ENCODE measurements around the gene CDH4.

The CDH4 gene

DNA sequence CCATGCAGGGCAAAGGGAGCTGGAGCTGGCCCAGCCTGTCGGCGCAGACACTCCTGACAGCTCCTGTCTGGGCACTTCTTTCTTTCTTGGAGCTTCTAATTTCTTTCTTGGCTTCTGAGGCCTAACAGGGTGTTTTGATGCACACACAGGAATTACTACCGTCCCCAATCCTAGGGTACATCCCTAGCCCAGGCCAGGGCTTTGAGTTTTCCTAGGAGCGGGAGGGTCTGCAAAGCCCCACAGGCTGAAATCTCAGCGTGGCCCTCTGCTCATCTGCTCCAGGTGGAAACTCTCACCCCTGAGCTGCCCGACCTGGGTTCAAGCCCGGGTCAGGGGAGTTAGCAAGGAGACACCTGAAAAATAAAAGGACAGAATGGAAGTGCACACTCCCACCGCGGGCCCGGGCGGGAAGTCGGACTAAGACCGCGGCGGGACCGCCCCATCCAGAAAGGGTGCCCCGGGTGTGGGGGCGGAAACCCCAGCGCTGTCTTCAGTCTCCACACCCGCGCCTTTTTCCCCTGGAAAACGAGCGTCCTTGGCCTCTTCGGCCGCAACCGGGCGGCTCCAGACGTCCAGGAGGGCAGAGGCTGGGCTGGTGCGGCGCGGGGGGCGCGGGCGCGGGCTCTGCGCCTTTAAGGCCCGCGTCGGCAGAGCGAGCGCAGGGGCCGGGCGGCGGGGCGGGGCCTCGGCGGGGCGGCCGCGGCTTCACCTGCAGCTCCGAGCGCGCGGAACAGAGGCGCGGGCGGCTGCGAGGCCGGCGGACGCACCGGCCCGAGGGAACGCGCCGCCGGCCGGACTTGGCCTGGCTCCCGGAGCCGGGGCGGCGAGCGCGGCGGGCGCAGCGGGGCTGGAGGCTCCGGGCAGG, at the start of gene CDH4:
CDH4 (plus strand) TSS at position 733 of the 865 bp plus-strand sequence.
- no peak for DNase-seq

DNA sequence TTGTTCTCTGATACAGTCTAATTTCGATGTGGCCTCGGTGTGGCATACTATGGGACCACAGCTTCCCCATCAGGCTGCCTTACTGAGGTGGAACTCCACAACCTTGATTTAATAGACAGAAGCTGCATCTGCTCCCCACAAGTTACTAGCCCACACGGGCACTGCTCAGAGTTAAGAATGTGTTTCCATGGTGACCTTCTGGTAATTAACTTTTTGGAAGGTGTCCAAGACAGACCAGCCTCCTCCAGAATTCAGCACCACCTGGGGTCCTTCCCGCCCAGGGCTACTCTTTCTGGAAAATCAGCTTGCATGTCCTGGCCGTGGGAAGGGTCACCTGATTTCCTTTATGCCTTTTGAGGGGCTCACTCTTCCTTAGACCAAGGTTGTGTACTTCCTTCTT, 48.7 kb upstream of the CDH4 start:
- DNase-seq, result no peak

DNA sequence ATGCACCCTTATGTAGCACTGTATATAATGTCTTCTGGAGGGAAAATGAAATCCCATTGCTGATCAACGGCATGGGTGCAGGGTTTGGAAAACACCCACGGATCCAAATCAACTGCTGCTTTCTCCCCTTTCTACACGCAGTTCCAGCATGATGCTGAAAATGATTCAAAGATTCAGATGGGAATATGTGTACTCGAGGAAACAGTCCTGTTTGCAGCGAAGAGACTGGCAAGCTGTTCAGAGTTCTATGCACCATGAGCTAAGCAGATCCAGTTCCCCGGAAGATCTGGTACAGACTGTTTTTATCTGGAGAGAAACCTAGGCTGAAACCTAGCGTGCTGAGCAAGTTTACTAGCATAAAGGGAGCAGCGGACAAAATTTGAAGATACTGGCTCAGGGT, 47.9 kb upstream of the CDH4 start:
- no peak for DNase-seq

DNA sequence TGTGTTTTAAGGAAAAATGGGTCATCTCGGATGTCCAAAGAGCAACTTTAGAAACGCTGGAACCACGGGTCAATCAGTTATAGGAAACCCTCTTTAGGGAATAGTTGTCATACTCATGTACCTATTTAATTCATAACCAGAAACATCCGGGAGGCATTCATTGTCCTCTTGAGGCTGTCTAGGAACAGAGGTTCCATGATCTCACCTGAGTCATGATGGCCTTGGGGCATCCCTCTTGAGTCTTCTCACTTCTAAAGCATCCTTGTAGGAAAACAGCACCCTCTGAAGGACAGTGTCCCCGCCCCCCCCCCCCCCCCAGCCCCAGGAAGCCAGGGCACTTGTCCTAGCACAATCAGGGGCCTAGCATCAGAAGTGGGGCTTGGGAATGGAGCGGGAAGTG, 46.3 kb upstream of the CDH4 start:
- DNase-seq, result no peak

DNA sequence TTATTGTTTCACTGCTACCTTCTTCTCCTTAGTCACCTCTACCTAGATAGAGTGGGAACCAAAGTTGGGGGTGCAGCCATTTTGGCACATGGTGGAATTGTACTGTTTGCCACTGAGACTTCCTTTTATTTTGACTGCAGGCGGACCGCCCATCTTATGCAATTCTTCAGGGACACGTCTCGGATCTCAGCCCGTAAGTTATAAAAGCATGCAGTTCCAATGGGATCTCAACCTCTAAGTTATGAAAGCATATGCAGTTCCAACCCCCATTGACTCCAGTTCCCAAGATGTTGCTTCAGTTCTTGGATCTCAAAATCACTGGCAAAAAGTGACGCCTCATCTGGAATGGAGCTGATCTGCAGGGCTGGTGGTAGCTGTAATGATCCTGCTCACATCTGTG, 41.2 kb upstream of the CDH4 start:
- DNase-seq, result no peak

DNA sequence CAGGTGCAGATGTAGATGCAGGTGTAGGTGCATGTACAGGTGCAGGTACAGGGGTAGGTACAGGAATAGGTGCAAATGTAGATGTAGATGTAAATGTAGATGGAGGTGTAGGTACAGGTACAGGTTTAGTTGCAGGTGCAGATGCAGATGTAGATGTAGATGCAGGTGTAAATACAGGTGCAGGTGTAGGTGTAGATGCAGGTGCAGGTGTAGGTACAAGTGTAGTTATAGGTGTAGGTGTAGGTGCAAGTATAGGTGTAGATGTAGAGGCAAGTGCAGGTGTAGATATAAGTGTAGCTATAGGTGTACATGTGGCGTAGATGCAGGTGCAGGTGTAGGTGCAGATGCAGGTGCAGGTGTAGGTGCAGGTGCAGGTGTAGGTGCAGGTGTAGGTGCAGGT, 34.2 kb upstream of the CDH4 start:
- no peak for DNase-seq

DNA sequence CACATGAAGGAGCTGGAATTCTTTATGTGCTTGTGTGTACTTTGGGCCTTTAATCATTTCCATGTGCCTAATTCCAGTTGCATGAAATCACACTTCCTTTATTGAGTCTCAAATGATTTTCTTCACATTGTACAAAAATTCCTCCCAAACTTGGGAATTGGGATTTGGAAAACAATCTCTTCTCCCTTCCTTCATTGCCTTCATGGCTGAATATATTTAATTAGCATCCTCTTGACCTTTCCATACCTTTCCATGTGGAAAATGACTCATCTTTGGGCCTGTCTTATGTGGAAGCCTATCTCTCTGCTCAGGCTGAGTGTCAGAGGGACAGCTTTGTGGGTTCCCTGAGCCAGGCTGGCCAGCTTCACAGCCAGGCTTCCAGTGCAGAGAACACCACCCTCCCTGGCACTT, 33.0 kb upstream of the CDH4 start:
- DNase-seq, result no peak

DNA sequence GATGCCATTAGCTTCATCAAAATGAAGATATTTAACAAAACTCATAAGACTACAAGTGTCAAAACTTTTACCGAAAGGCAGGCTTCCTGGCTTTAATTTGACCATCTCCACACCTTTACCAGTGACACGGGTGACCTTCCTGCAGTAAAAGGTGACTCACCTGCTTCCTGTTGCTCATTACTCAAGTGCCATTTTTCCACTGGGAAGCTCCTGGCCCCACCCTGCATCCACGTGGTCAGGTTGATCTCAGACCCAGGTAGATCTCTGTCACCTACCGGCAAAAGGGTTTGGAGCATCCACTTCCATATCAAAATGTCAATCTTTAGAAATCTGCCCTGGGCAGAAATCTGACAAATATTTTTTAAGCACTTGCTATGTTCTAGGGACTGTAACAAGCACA, 31.9 kb upstream of the CDH4 start:
- no peak for DNase-seq

DNA sequence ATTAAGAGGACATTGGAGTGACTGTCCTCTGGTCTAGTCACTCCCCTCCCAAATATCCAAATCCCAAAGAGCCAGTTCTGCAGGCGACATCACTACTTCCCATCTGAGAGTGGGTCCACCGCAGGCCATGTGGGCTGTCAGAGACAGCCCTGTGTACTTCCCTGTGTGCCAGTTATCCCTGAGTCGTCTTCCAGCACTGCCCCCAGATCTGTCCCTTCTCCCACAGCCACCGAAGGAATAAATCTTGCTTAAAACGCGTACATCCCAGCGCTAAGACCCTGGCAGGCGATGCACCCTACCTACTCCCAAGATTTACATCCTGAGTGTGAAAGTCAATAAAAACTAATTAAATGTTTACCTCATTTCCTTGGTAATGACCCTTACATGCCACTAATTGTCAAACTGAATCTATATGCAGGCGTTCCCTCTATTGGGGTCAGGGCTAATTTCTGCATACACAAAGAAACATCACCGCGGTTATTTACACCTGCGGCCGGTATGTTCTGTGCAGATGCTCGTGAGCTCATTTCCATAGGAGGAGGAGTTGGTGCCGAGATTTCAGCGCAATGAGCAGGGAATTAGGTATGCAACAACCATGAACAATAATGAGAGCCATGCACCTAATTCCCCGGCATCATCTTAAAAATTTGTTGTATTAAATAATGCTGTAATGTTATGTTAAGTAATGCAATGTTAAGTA, 31.3 kb upstream of the CDH4 start:
- DNase-seq, result no peak

DNA sequence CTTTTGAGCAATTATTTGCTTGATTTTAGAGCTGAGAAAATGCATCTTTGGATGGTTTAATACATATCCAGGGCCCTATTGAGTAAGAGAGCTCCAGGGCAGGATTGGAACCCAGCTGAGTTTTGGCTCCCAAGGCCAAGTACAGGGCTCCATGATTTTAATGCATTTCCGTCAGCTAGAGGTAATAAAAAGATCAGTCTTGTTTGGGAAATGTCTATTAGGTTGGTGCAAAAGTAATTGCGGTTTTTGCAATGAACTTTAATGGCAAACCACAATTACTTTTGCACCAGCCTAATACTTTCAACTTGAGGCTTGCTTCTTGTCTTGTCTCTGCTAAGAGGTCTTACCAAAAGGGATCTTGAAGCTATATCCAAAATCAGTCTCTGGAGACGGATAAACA, 29.4 kb upstream of the CDH4 start:
- DNase-seq, result no peak

DNA sequence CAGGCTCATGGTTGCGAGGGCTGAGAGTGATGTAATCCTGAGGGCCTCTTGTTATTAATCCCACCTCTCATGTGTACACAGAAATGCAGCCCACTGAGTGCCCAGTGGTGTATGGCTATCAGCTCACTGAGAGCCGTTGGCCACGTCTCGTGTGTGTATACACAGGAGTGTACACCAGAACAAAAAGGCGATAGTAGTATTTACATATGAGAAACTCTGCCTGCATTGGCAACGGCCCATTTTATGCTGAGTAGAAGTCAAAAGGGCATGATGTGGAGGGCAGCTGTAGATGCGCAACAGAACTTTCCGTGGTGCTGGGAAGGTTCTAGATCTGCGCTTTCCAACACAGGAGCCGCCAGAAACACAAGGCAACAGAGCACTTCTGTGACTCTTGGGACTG, 28.9 kb upstream of the CDH4 start:
- no peak for DNase-seq

DNA sequence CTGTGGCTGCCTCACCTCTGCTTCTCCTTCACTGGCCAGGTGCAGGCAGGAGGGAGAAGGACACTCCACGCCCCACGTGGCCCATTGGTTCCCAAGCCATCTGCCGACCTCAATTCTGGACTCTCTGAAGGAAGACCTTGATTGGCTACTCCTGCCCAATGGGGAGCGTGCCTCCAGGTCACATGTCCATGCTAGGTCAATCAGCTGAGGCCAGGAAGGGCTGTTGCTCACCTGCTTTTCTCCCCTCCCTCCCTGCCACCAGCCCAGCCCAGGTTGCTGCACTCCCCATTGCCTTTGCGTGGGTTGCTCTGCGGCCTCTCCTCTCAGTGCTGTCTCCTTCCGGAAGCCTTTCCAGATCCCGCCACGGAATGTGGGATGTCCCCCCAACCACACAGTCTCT, 21.9 kb upstream of the CDH4 start:
- DNase-seq, result no peak

DNA sequence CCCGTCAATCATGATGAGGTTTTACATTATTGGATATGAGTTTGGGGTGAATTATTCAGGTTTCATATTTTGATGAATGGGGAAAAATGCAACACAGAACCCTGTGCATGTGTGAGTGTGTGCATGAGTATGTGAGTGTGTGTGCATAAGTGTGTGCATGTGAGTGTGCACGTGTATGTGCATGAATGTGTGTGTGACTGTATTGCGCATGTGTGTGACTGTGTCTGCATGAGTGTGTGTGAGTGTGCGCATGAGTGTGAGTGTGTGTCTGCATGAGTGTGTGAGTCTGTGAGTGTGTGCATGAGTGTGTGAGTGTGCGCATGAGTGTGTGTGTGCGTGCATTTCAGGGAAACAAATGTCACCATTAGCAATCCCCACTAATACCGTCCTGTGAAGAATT, 18.5 kb upstream of the CDH4 start:
- no peak for DNase-seq

DNA sequence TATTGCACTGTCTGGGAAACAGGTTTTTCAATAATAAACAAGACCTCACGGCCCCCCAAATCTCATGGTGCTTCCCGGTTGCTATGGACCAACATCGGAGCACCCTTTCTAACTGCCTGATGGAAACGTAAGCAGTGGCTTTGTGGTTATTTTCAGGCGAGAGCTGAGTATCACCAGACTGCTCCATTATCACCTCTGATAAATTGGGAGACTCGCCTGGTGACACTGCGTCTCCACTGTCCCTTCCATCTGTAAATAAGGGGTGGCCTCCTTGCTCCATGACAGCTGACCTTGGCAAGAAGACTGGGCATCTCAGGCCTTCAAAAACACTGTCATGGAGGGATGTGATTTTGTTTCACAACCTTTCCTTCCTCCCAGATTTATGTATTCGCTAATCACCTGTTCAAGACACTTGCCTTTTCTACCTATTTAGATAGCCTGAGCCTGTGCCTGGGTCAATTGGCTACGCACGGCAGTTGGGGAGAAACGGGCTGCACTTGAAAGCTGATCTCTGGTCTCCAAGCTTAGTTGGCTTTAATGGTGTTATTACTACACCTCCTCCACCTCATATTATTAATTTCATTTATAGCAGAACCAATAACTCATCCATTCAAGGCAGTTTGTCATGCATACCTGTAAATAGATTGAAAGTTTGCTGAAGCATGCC, 17.7 kb upstream of the CDH4 start:
- no peak for DNase-seq

DNA sequence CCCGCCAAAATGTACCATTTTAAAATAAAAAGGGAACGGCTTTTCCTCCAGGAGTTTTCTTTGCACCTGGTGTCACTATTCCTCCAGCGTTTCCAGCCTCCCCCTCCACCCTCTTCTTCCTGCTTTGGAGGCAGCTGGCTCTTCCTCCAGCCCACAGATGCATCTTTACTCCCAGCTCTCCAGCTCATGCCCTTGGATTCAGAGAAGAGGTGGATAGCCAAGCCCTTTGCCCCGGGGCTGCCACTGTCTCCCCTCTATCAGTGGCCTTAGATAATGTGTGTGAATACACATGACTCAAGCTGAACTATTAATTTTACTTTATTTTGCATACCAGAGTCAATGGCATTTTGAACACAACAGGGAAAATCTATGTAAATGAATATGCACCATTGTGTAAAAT, 15.3 kb upstream of the CDH4 start:
- no peak for DNase-seq

DNA sequence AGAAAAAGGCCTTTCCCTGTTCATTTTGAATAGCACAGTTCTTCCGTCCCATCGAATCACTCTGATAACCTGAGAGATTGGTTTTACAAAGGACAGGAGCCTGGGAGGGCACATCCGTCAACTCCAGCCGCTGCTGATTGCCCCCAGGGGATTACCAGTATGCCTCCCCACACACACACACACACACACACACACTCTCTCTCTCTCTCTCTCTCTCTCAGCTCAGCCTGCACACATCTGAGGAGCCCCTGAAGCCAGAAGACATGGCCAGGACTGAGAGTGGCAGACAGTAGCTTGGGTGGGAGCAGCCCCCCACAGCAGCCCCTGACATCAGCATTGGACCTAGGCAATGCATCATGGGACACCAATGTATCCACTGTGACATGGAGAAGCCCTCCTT, 13.2 kb upstream of the CDH4 start:
- DNase-seq, result no peak

DNA sequence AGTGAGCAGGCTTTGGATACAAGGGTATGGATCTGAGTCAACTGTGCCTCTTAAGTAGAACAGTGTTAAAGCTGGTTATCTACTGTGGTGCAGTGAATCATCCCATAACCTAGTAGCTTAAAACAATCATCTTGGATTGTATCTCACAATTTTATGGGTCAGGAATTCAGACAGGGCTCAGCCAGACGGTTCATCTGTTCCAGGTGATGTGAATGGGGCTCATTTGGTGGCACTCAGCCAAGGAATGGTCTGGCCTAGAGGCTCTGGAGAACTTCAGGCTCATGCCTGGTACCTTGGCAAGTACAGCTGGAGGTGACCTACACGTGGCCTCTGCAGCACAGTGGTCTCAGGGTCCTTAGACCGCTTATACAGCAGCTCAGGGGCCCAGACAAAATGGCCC, 11.2 kb upstream of the CDH4 start:
- DNase-seq, result no peak

DNA sequence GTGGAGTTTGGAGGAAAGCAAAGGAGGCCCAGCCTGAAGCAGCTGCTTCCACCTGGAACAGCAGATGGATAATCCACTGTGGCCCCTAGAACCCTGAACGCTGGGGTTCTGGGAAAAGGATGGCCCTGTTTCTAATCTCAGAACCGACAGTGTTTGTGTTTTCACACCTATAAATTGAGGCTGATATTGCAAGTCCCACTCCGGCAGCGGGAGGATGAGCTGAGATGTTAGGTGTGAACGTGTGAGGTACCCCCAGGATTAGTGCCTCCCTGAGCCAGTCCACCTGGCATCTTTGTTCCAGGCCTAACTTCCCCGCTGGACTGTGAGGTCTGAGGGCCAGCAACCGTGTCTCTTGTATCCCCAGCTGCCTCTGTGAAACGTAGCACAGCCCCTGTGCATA, 7.8 kb upstream of the CDH4 start:
- DNase-seq, result no peak

DNA sequence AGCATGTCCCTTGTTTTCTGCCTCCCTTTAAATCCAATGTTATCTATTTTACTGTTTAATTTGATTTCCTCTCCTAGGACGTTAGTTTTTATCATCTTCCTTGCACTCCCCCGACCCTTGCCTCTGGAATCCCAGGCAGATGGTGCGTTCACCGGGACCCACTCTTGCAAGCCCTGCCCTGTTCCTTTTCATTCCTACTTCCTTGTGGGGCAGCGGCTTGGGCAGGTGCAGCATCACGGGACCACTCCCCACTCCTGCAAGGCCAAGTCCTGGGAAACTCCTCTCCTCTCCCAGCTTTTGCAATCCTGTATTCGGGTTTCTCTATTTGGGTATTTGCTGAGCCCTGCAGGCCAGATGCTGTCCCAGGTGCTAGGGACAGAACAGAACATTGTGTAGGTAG, 5.8 kb upstream of the CDH4 start:
- DNase-seq, result no peak

DNA sequence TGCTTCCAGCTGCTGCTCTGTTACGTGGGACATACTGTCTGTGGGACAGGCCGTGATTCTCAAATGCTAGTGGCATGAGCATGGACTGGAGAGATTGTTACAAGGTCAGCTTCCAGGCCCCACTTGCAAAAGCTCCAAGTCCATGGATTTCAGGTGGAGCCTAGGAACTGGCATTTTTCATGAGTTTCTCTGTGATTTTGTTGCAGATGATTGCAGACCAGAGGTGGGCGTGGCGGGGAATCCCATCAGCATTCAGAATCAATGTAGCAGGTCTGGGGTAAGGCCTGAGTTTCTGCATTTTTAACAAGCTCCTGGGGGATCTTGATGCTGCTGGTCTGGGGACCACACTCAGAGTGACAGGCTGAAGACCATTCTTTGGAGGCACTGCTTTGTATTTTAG, 2.4 kb upstream of the CDH4 start:
- DNase-seq, result no peak

DNA sequence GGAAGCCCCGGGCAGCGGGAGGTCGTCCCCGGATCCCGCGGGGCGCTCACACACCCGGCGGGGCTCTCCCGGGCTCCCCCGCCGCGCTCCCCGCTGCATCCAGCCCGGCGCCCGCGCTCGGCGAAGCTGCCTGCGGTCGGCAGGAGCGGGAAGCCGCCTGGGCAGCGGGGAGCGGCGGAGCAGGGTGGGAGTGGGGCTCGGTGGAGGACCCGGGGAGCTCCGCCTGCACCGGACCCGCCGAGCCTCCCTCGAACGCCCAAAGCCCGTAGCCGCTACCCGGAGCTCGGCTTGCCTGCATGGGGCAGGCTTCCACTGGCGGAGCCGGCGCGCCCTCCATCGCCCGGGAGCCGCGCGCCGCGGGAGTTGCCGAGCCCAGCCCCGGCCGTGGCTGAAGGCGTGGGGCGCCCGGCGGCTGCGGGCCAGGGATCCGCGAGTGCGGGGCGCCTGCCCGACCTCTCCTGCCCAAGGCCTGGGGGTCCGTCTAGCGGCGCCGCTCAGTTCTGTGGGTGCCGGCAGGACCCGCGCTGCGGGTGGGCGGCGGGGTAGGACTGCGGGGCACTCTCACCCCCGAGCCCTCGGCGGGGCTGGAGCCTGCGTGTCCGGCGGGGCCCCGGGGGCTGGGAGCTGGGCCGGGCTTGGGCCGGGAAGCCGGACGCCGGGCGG, 671 bp downstream of the CDH4 start:
- no peak for DNase-seq

DNA sequence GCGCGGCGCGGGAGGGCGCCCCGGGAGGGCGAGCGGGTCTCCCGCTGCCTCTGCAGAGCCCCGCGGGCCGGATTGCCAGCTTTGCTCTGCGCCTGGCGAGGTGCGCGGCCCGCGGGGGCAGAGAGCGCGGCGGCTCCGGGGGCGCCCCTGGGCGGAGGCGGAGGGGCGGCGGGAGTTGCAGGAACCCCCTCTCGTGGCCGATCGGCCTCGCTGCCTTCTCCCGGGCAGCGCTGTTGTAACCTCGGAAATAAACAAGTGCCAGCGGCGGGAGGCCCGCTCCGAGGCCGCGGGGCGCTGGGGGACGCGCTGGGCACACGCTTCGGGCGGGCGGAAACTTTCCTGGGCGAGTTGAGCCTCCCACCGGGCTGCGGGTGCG, 1.2 kb downstream of the CDH4 start:
- no peak for DNase-seq

DNA sequence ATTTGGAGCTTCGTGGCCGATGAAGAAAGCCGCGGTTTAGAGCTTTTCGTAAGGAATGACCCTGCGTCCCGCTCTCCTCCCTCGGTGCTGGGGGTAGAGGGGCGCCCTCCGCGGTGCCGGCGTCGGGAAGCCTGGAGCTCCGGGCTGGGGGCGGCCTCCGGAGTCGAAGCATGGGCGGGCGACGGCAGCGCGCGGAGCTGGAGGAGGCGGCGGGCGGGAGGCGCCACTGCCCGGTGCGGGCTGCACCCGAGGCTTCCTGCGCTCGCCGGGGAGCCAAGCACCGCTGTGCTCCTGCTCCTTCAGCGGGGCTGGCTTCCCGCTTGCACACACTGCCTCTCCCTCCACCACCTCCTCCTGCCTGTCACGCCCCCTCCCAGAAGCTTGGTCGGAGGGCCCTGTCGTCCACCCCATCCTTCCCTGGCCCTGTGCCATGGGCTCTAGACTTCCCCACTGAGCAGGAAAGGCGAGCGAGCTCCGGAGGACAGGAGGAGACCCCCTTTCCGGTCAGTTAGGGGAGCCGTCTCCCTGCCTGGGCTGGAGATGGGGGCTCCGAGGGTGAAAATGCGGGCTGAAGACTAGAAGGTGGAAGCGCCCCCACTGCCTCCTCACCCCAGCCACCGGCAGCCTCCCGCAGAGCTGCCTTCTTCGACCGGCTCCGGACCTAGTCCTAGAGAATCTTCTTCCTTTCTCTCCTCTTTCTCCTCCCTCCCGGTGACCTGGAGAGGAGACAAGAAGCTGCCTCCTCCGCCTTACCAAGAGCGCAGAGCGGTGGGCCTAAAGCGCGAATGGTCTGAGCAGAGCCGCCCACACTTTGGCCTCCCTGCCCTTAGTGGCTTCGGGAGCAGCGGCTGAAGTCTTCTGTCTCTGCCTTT, 1.8 kb downstream of the CDH4 start:
- no peak for DNase-seq

Measured in NCI-H2107 (cell line).